ENCODE results near the gene TARBP1.
"Not testable (repeated sequence)": the region's sequence is repeated elsewhere in the genome, so short reads cannot be mapped to it uniquely, and the experiment has no call there.

TARBP1 gene

DNA sequence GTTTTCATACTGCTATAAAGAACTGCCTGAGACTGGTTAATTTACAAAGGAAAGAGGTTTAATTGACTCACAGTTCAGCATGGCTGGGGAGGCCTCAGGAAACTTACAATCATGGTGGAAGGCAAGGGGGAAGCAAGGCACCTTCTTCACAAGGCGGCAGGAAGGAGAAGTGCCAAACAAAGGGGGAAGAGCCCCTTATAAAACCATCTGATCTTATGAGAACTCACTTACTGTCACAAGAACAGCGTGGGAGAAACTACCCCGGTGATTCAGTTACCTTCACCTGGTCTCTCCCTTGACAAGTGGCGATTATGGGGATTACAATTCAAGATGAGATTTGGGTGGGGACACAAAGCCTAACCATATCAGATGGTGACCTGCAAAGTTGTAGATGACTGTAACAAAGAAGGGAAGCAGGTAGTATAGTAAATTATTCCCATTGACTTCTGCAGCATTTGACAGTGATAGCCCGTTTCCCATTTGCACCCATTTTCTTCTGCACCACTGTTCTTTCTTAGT is 99.3 kb downstream of the TARBP1 start:
- DNase-seq, result not testable (repeated sequence)

- no peak for DNase-seq
Observed at GRCh38 chr1:234375672-234376071, 103.3 kb downstream of the TARBP1 start.

GRCh38 chr1:234373959-234374254 is 105.1 kb downstream of the TARBP1 start:
- DNase-seq, result no peak

DNA sequence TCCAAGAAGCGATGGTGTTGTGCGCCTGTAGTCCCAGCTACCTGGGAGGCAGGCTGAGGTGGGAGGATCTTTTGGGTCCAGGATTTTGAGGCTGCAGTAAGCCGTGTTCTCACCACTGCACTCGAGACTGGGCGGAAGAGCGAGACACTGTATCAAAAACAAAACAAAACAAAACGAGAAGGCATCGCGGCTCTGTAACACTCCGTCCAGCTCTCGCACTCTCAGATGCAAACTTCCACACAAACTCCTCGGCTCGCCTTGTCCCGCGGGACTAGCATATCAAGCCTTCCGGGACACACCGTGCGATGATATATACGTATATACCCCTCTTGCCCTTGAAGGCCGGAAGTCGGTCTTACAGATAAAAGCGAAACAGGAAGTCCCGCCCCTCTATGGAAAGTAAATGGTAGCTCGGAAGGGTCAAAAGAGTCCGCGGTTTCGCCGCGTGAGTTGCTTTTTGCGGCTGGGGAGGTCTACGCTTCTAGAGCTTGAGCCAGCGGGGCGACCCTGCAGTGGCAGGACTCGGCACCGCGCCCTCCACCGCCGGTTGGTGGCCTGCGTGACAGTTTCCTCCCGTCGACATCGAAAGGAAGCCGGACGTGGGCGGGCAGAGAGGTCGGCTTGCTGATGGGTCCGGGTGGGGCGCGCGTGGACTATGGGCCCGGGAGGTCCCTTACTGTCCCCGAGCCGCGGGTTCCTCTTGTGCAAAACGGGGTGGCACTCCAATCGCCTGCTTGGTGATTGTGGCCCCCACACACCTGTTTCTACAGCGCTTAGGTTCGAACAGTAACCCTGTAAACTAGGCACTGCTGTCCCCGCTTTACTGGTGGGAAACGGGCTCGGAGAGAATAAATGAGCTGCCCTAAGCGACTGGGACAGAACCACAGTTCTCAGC is 105.7 kb downstream of the TARBP1 start, which contains the start of gene COA6:
COA6 (plus strand) TSS at position 393 of the 895 bp plus-strand sequence; CDS start at position 404, 11 bp downstream.
- peak; percentile 76 to 83 (median 81) for DNase-seq

DNA sequence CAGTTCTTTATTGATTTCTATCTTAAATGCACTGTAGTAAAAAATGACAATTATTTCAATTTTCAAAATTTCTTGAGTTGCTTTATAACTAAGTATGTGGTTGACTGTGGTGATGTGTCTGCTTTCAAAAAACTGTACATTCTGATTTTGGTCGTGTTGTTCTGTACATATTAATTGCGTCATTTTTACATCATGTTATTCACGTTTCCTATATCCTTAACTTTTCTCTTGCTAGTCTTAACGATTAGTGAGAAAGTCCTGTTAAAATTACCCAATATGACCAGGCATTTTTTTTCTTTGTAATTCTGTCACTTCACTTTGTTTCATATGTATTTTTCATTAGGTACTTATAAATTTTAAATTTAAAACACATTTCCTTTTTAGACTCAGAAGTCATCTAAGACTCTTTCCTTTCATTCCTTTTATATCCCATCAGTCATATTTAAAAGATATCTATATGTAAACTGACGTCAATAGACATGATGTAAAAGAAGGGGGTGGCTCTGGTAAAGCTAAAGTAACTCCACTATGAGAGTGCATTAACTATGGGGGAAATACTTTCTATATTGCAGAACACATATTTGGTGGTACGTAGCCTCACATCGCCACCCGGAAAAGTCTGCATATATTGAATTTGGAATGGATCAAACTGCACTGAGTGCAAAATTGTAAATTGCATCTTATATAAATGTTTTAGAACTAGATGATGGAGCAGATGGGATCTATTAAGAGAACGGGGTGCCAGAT is 106.8 kb downstream of the TARBP1 start:
- no peak for DNase-seq

DNA sequence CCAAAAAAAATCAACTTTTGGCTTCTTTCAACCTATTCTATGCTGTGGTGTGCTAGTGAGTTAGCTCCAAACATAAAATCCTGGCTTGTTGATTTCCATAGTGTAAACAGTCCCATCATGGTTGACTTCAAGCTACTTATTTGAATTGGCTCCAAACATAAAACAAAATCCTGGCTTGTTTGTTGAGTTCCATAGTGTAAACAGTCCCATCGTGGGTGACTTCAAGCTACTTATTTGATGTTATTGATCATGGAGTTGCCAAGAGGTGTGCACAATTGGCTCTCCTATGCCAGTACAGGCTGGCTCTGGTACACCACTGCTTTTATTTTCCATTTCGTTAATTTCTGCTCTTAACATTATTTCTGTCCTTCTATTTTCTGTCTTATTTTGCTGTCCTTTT is 107.6 kb downstream of the TARBP1 start:
- no peak for DNase-seq

DNA sequence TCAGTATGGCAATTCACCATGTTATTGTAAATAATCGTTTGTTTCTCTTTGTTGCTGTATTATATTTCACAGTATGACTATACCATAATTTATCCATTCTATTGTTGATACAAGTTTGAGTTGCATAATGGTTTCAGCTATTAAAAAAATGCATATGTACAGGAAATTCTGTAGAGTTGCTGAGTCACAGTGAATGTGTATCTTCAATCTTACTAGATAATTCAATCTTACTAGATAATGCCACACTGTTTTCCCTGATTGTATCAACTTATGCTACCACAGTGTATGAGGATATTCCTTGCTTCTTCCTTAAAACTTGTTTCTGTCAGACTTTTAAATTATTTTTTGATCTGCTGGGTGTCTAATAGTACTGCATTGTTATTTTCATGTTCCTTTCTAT is 109.2 kb downstream of the TARBP1 start:
- DNase-seq, result no peak

DNA sequence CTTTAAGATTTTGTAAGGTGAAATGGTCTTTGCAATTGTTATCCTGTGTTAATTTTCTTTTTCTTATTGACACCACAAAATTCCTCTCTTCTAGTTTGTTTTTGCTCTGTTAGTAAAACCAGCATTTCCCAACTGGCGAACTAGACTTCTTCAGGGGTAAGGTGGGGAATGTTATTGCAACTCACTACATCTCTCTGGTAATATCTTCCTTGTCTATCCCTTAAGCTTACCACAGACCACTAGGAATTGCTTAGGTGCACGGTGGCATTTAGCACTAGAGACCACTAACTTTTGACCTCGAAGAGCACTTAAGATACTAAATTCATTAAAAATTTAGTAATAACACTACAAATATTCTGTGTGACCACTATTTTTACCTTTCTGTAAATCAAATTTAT is 109.9 kb downstream of the TARBP1 start:
- DNase-seq, result no peak

DNA sequence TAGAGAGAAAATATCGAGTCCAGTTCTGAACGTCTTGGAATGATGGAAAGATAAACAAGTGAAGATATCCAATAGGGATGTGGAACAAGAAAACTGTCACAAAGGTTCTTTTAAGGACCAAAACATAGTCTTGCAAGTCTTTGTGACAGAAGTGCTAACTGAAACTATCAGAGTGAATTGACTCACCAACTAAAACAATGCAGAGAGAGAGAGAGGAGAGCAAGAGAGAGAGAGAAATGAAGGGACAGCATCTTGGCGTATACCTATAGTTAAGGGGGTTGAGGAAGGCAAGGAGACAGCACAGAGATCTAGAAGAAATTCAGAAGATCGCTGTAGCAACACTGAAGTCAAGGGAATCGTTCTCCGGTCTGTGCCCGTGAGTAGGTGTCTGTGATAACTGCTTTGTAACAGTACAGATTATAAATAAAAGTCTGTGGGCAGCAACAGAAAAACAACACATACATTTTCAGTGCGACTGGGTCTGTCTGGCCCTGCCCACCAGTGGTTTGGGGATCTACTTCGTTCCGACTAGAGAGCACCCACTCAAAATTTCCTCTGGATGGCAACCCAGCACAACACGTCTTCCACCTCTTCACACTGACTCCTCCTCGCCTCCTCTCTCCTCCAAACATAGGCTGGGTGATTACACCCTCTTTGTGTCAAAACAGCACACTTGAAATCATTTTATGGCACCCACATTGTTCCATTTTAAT is 110.5 kb downstream of the TARBP1 start:
- DNase-seq, result no peak

DNA sequence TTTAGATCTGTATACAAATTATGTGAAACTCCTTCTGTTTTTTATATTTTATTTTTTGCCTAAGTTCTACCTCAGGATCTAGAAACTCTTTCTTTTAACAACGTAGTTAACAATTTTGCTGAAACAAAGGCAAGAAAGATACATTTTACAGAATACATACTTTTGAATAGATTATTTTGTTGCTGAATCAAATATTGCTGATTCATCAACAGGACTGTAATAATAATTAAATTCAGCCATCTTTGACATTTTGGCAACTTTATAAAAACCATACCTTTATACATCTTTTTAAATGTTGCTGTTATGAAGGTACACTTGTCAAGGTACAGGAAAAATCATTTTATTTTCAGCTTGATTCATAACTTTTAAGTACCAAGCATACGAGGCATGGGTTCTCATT is 116.4 kb downstream of the TARBP1 start:
- no peak for DNase-seq

DNA sequence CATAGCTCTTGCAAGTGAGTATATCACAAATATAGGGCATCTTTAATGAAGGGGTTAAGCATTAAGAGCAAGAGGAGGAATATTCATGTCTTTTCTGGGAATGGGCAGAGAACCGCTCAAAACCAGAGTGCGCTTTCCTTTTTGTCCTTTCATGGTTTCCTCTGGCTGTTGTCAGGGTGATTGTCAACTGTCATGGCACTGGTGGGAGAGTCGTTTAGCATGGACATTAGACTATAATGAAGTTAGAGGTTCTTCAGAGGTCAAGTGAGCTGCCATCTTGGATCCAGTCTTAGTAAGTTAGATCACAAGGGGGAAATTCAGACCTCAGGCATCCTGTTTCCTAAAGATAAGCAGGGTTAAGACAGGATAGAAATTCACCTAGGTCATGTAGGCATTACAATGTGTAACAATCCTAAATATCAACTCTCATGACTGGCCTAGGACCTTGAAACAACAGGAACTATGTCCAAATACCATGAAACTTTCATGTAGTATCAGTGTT is 117.8 kb downstream of the TARBP1 start:
- DNase-seq, result no peak

- DNase-seq, result no peak
Observed at GRCh38 chr1:234357831-234358230, 121.1 kb downstream of the TARBP1 start.

DNA sequence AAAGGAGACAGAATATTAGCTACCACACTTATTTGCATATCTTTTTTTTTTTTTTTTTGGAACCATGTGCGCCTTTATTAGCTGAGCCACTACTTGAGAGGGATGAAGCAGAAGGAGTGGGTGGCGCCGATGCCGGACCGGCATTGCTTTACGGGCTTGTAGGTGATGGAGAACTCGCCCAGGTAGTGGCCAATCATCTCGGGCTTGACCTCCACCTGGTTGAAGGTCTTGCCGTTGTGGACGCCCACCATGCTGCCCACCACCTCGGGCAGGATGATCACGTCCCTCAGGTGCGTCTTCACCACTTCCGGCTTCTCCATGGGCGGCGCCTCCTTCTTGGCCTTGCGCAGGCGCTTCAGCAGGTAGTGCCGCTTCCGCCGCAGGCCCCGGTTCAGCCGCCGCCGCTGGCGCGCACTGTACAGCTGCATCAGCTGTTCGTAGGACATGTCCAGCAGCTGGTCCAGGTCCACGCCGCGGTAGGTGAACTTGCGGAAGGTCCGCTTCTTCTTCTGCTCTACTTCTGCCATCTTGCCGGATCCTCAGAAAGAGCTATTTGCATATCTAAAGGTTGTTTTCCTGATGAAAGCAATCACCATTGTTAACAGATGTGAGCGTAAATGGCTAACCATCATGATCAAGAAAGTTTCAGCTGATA is 122.2 kb downstream of the TARBP1 start:
- peak in 3 of 4 experiments; percentile 8 to 32 (median 26) for DNase-seq

DNA sequence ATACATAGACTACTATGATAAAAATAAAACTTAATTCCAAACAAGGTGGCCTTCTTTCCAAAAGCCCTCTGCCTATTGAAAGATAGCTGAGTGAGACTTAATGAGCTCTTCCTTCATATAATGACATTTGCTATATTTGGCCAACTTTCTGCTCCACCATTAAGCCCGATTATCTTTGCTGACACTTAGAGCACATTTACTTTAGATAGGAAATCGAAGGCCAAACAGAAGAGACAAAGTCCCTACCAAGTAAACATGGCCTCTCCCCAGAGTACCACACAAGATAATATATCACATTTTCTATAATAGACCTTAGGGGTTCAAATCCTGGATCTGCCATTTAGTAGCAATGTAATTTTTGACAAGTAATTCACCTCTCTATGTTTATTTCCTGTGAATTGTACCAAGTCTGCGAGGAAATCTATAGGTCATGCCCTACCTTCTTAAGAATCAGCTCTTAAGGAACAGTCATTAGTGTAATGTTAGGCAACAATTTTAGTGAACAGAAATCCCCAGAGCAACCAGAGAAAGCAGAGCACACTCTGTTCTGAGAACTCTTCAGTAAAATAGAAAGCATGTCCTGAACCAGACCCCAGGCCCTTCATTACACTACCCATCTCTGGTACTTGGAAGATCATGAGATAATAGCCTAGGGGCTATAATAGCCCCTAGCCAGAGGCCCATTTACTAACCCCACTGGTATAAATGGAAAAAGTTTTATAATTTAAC is 123.0 kb downstream of the TARBP1 start:
- no peak for DNase-seq

DNA sequence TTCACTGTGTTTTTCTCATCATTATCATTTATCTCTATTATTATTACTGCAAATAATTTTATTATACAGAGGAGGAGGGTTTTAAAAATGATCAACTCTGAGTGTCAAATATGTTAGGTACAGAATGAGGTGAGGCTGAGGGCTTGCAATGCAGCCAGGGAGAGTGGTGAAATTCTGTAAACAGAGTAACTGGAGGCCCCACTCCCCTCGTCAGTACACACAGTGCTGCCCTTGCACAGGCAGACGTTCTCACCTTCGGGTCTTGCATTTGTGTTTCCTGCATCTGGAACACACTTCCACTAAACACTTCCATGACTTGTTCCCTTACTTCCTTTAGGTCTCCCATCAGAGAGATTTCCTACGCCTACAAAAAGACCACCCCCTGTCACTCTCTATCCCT is 130.0 kb downstream of the TARBP1 start:
- DNase-seq, result no peak

- no peak for DNase-seq
Observed at GRCh38 chr1:234345237-234345636, 133.7 kb downstream of the TARBP1 start.

- no peak for DNase-seq
Observed at GRCh38 chr1:234342774-234343173, 136.2 kb downstream of the TARBP1 start.
